Sigmoid colon (tissue), 7 donors: Measurements from ENCODE around the gene TMC2. TPM values are rescaled to one million over a fixed set of nuclear protein-coding genes. Genes with fewer than 3 reads are reported as not detected.

ENCODE experiments used
- DNase-seq: peaks from one replicate; pipeline ENCODE4 v3.0.0-alpha.2; 2019
- H3K27ac ChIP-seq, 4 donors: fragments of 200-600 bp; sonication (generic); one replicate each; pipeline ENCODE4 v1.5.1; 2016 to 2019; ENCODE audit warnings: mild to moderate bottlenecking in 1 of 4
- H3K27me3 ChIP-seq, 3 donors: fragments of 200-600 bp; sonication (generic); one replicate each; pipeline ENCODE4 v1.5.1; 2019; ENCODE audit warnings: mild to moderate bottlenecking in 1 of 3
- H3K36me3 ChIP-seq, 4 donors: fragments of 200-600 bp; sonication (generic); one replicate each; pipeline ENCODE4 v1.5.1; 2016 to 2019
- H3K4me1 ChIP-seq, 4 donors: fragments of 200-600 bp; sonication (generic); one replicate each; pipeline ENCODE4 v1.5.1; 2017 to 2019
- H3K4me3 ChIP-seq, 4 donors: fragments of 200-600 bp; sonication (generic); one replicate each; pipeline ENCODE4 v1.5.1; 2017 to 2019; ENCODE audit warnings: mild to moderate bottlenecking in 2 of 4, moderate library complexity in 1 of 4
- H3K9me3 ChIP-seq, 4 donors: fragments of 200-600 bp in 3 of 4; sonication (generic) in 3 of 4; one replicate each; pipeline versions ENCODE4 v1.5.1 to v1.6.1; 2013 to 2019
- EP300 ChIP-seq, 4 donors: sonication (generic); formaldehyde crosslinking; IDR thresholded peaks; one replicate each; pipeline ENCODE4 v1.6.1; 2017; ENCODE audit warnings: antibody characterized with exemption in 4 of 4
- POLR2A ChIP-seq, 2 donors: fragments of 450-650 bp; IDR thresholded peaks; one replicate each; pipeline ENCODE4 v1.6.1; 2016; ENCODE audit warnings: antibody characterized with exemption in 2 of 2, mild to moderate bottlenecking in 2 of 2, moderate library complexity in 2 of 2
- POLR2AphosphoS5 ChIP-seq, 4 donors: sonication (generic); formaldehyde crosslinking; IDR thresholded peaks; one replicate each; pipeline ENCODE4 v1.6.1; 2017; ENCODE audit warnings: antibody characterized with exemption in 4 of 4
- WGBS, 2 donors: extraction: QIAGEN DNeasy Blood & Tissue Kit; methylation state at CpG; one replicate each; pipeline ENCODE4 v1.1.7; 2013; 5-methylcytosine and 5-hydroxymethylcytosine counted together
- intact Hi-C: fragments of 100-400 bp; cut with DNase I; formaldehyde crosslinking; loops from one replicate; pipeline ENCODE4 v1.15.1; 2023
- polyA plus RNA-seq, 3 donors: library from polyadenylated mRNA; stranded (reverse); fragments of 200-250 nt; gene quantifications; one replicate each; pipeline ENCODE4 v1.2.3, GENCODE V29; 2013
- total RNA-seq, 4 donors: library from RNA; depleted of rRNA; stranded (reverse); fragments of >200 nt; gene quantifications; one replicate each; pipeline ENCODE4 v1.1.0, GENCODE V29; 2016
- TF ChIP-seq, protein P1 (sequence below), 4 experiments: fragments of 450-650 bp in 3 of 4; fragments of 200-600 bp in 1 of 4; IDR thresholded peaks; one replicate each; pipeline ENCODE4 v1.5.1; 2016 to 2019; ENCODE audit warnings: antibody characterized with exemption in 4 of 4, mild to moderate bottlenecking in 3 of 4, moderate library complexity in 2 of 4
- donor health status: healthy with polysubstance abuse.
- donor health status: Bipolar disorder and iron deficiency.
- donor health status: healthy.

The TMC2 gene
- total and polyA plus RNA-seq, 7 donors = 0.19 to 0.60 (median 0.28) TPM; not detected in 4

DNA sequence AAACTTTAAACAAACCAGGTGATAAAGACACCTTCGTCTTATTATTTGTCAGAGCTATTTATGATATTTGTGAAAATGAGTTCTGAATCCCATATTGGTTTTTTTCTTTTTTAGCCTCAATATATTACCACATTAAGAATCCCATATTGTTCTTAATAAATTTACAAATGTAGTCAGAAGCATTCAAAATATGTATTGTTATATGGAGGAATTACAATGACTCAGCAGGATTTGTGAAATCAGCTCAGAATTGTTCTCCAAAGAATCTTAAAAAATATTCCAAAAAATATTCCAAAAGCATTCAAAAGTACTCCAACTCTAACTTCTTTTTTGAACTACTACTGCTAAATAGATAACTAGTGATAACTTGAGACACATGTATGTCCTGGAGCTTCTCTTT, 21.2 kb upstream of the TMC2 start:
- Histone ChIP-seq H3K27ac (no peak overlapping the region), H3K27me3 (no peaks in the 10 kb centered on the region), H3K36me3 (no peaks in the 10 kb centered on the region), H3K4me3 (no peak overlapping the region), H3K4me1 (no peaks in the 10 kb centered on the region), H3K9me3 (no peaks in the 10 kb centered on the region)
- WGBS, 2 donors = 86 to 93% methylated on average over 1 of the region's 1 CpG
- intact Hi-C loops = no loop called here
- DNase-seq = no peak
- TF ChIP-seq, protein P1, sequence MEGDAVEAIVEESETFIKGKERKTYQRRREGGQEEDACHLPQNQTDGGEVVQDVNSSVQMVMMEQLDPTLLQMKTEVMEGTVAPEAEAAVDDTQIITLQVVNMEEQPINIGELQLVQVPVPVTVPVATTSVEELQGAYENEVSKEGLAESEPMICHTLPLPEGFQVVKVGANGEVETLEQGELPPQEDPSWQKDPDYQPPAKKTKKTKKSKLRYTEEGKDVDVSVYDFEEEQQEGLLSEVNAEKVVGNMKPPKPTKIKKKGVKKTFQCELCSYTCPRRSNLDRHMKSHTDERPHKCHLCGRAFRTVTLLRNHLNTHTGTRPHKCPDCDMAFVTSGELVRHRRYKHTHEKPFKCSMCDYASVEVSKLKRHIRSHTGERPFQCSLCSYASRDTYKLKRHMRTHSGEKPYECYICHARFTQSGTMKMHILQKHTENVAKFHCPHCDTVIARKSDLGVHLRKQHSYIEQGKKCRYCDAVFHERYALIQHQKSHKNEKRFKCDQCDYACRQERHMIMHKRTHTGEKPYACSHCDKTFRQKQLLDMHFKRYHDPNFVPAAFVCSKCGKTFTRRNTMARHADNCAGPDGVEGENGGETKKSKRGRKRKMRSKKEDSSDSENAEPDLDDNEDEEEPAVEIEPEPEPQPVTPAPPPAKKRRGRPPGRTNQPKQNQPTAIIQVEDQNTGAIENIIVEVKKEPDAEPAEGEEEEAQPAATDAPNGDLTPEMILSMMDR (IDR thresholded peaks at IDR 0.05) = no peak
- no peak for TF ChIP-seq POLR2AphosphoS5 (IDR thresholded peaks at IDR 0.05)

- no peaks in the 10 kb centered on the region for H3K36me3 ChIP-seq
- DNase-seq = no peak
- TF ChIP-seq, protein P1 (IDR thresholded peaks at IDR 0.05) = no peak
- no peak for TF ChIP-seq POLR2A (IDR thresholded peaks at IDR 0.05)
- TF ChIP-seq EP300 (IDR thresholded peaks at IDR 0.05) = no peak
- TF ChIP-seq POLR2AphosphoS5 (IDR thresholded peaks at IDR 0.05) = no peak
- intact Hi-C loops = no loop called here
- 80 to 82% methylated on average over 2 of the region's 2 CpGs for WGBS, 2 donors
- no peak overlapping the region for H3K4me3 ChIP-seq
- H3K9me3 ChIP-seq = no peaks in the 10 kb centered on the region
- H3K4me1 ChIP-seq = no peaks in the 10 kb centered on the region
- H3K27me3 ChIP-seq = no peaks in the 10 kb centered on the region
- no peak overlapping the region for H3K27ac ChIP-seq
These were observed 20.0 kb upstream of the TMC2 start for GRCh38 chr20:2516399-2516798.

DNA sequence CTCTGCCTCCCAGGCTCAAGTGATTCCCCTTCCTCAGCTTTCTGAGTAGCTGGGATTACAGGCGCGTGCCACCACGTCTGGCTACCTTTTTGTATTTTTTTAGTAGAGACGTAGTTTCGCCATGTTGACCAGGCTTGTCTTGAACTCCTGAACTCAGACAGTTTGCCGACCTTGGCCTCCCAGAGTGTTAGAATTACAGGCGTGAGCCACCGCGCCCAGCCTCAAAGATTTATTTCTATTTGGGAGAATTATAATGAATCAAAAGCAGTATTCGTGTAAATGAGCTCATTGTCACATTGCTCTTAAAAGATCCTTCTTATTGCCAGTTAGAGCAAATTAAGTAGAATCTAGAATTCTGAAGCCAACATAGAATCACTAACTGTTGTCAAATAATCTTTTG, 18.3 kb upstream of the TMC2 start:
- 69 to 86% methylated on average over 10 of the region's 10 CpGs for WGBS, 2 donors
- Histone ChIP-seq H3K27me3 (no peaks in the 10 kb centered on the region), H3K36me3 (no peaks in the 10 kb centered on the region), H3K27ac (no peak overlapping the region), H3K4me1 (no peaks in the 10 kb centered on the region), H3K4me3 (no peak overlapping the region), H3K9me3 (no peaks in the 10 kb centered on the region)
- intact Hi-C loops = no loop called here
- TF ChIP-seq POLR2A (IDR thresholded peaks at IDR 0.05) (no peak), POLR2AphosphoS5 (IDR thresholded peaks at IDR 0.05) (no peak), EP300 (IDR thresholded peaks at IDR 0.05) (no peak)
- TF ChIP-seq, protein P1 (IDR thresholded peaks at IDR 0.05) = no peak
- no peak for DNase-seq

DNA sequence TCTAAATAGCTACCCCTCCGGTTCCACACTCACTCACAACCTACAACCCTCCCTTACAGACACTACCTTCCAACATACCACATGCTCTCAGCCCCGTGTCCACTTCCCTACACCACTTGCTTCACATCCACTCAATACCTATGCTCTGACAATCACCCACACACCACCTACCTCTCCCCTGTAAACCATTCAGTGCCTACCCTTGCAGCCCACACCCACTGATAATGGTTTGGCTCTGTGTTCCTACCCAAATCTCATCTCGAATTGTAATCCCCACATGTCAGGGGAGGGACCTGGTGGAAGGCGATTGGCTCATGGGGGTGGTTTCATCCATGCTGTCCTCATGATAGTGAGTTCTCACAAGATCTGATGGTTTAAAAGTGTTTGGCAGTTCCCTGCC, 17.8 kb upstream of the TMC2 start:
- H3K4me3 ChIP-seq = no peak overlapping the region
- WGBS, 2 donors = 83 to 86% methylated on average over 4 of the region's 4 CpGs
- TF ChIP-seq EP300 (IDR thresholded peaks at IDR 0.05) (no peak), POLR2A (IDR thresholded peaks at IDR 0.05) (no peak), POLR2AphosphoS5 (IDR thresholded peaks at IDR 0.05) (no peak)
- TF ChIP-seq, protein P1 (IDR thresholded peaks at IDR 0.05) = no peak
- H3K27me3 ChIP-seq = no peaks in the 10 kb centered on the region
- no peak overlapping the region for H3K27ac ChIP-seq
- H3K9me3 ChIP-seq = no peaks in the 10 kb centered on the region
- intact Hi-C loops = no loop called here
- no peak for DNase-seq
- H3K4me1 ChIP-seq = peaks cover 0 to 3% (median 0%) of the 10 kb centered on the region in 4 donors
- no peaks in the 10 kb centered on the region for H3K36me3 ChIP-seq

GRCh38 chr20:2519115-2519809, 17.1 kb upstream of the TMC2 start:
- peaks cover 0 to 10% (median 5%) of the 10 kb centered on the region in 4 donors for H3K4me1 ChIP-seq
- no peaks in the 10 kb centered on the region for H3K36me3 ChIP-seq
- H3K9me3 ChIP-seq = no peaks in the 10 kb centered on the region
- intact Hi-C loops = no loop called here
- WGBS, 2 donors = 94 to 97% methylated on average over 4 of the region's 4 CpGs
- no peak overlapping the region for H3K4me3 ChIP-seq
- no peak for DNase-seq
- H3K27me3 ChIP-seq = no peaks in the 10 kb centered on the region
- TF ChIP-seq POLR2AphosphoS5 (IDR thresholded peaks at IDR 0.05) (no peak), EP300 (IDR thresholded peaks at IDR 0.05) (no peak), POLR2A (IDR thresholded peaks at IDR 0.05) (no peak)
- TF ChIP-seq, protein P1 (IDR thresholded peaks at IDR 0.05) = no peak
- no peak overlapping the region for H3K27ac ChIP-seq
